Measurements from ENCODE around the gene ABHD2.

- no peak for TF ChIP-seq CTCF (IDR thresholded peaks at IDR 0.05; ENCODE audit: extremely low read depth in 1 of 2, insufficient read depth in 1 of 2, low read depth in 1 of 2, low read length in 2 of 2)
- TF ChIP-seq POLR2AphosphoS5 (IDR thresholded peaks at IDR 0.05; ENCODE audit: insufficient read depth, low read depth, low read length) = no peak
- TF ChIP-seq, protein P1, sequence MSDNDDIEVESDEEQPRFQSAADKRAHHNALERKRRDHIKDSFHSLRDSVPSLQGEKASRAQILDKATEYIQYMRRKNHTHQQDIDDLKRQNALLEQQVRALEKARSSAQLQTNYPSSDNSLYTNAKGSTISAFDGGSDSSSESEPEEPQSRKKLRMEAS (IDR thresholded peaks at IDR 0.05; ENCODE audit: insufficient read depth, insufficient read length) = no peak
- no peak for TF ChIP-seq EZH2 (IDR thresholded peaks at IDR 0.05; ENCODE audit: borderline replicate concordance, low read depth, low read length, severe bottlenecking)
- no peak for TF ChIP-seq POLR2A (IDR thresholded peaks at IDR 0.05; ENCODE audit: low read depth, low read length)
- no peak for TF ChIP-seq FOS (IDR thresholded peaks at IDR 0.05; ENCODE audit: borderline replicate concordance, insufficient read depth, low read length)
Measured at GRCh38 chr15:89077750-89078149, 10.5 kb upstream of the ABHD2 start.

All from endothelial cell of umbilical vein (primary cell).